ENCODE measurements around the gene TOLLIP.

The TOLLIP gene

GRCh38 chr11:1276866-1277615 lies 32.4 kb downstream of the TOLLIP start:
- H3K4me3 ChIP-seq (replicated peaks in 1 of 2; ENCODE audit: low read depth in 2 of 2, low read length in 2 of 2), result no peak overlapping the region
- no peak for DNase-seq (ENCODE audit: low read depth in 2 of 2)
- no peak for TF ChIP-seq CTCF (IDR thresholded peaks at IDR 0.05; ENCODE audit: low read depth, low read length)

- no peak for DNase-seq (ENCODE audit: low read depth in 2 of 2)
- TF ChIP-seq CTCF (IDR thresholded peaks at IDR 0.05; ENCODE audit: low read depth, low read length), result no peak
- no peak overlapping the region for H3K4me3 ChIP-seq (replicated peaks in 1 of 2; ENCODE audit: low read depth in 2 of 2, low read length in 2 of 2)
These were observed 33.2 kb downstream of the TOLLIP start for GRCh38 chr11:1276041-1276790.

- no peak for DNase-seq (ENCODE audit: low read depth in 2 of 2)
- TF ChIP-seq CTCF (IDR thresholded peaks at IDR 0.05; ENCODE audit: low read depth, low read length), result no peak
- H3K4me3 ChIP-seq (replicated peaks in 1 of 2; ENCODE audit: low read depth in 2 of 2, low read length in 2 of 2), result no peak overlapping the region
These were observed 34.4 kb downstream of the TOLLIP start for GRCh38 chr11:1275021-1275420.

GRCh38 chr11:1274501-1274900 lies 34.9 kb downstream of the TOLLIP start:
- TF ChIP-seq CTCF (IDR thresholded peaks at IDR 0.05; ENCODE audit: low read depth, low read length), result no peak
- no peak for DNase-seq (ENCODE audit: low read depth in 2 of 2)
- no peak overlapping the region for H3K4me3 ChIP-seq (replicated peaks in 1 of 2; ENCODE audit: low read depth in 2 of 2, low read length in 2 of 2)

- no peak overlapping the region for H3K4me3 ChIP-seq (replicated peaks in 1 of 2; ENCODE audit: low read depth in 2 of 2, low read length in 2 of 2)
- DNase-seq (ENCODE audit: low read depth in 2 of 2), result no peak
- TF ChIP-seq CTCF (IDR thresholded peaks at IDR 0.05; ENCODE audit: low read depth, low read length), result no peak
These were observed 36.9 kb downstream of the TOLLIP start for GRCh38 chr11:1272531-1272930.

- no peak for DNase-seq (ENCODE audit: low read depth in 2 of 2)
- no peak for TF ChIP-seq CTCF (IDR thresholded peaks at IDR 0.05; ENCODE audit: low read depth, low read length)
- no peak overlapping the region for H3K4me3 ChIP-seq (replicated peaks in 1 of 2; ENCODE audit: low read depth in 2 of 2, low read length in 2 of 2)
These were observed 37.5 kb downstream of the TOLLIP start for GRCh38 chr11:1271927-1272326.

Data from cardiac fibroblast (primary cell).